Spleen (tissue), 7 donors: ENCODE results near the gene THAP4.

Source experiments
- POLR2A ChIP-seq, 3 donors: fragments of 450-650 bp; IDR thresholded peaks; one replicate each; pipeline ENCODE4 v1.5.1; 2017; ENCODE audit warnings: antibody characterized with exemption in 3 of 3, mild to moderate bottlenecking in 1 of 3
- POLR2AphosphoS5 ChIP-seq, 3 donors: sonication (generic); formaldehyde crosslinking; IDR thresholded peaks; one replicate each; pipeline ENCODE4 v1.5.1; 2017; ENCODE audit warnings: antibody characterized with exemption in 3 of 3
- TF ChIP-seq, protein P1 (sequence below), 11 experiments: fragments of 200-600 bp in 7 of 11; fragments of 450-650 bp in 4 of 11; sonication (generic) in 4 of 11; IDR thresholded peaks in 8 of 11; conservative IDR thresholded peaks in 3 of 11; 1 replicate in 7 of 11; 2 replicates in 4 of 11; pipeline versions ENCODE4 v1.4.0 to v1.8.0; 2016 to 2021; ENCODE audit warnings: antibody characterized with exemption in 11 of 11, inconsistent platforms in 4 of 11, mild to moderate bottlenecking in 1 of 11
- donor health status: DM: no; HTN: no; CAD: no; lungs with moderate emphysema.
- donor health status: DM: no; HTN: no; CAD: no.
- donor health status: DM: no; HTN: no; CAD: no.

DNA sequence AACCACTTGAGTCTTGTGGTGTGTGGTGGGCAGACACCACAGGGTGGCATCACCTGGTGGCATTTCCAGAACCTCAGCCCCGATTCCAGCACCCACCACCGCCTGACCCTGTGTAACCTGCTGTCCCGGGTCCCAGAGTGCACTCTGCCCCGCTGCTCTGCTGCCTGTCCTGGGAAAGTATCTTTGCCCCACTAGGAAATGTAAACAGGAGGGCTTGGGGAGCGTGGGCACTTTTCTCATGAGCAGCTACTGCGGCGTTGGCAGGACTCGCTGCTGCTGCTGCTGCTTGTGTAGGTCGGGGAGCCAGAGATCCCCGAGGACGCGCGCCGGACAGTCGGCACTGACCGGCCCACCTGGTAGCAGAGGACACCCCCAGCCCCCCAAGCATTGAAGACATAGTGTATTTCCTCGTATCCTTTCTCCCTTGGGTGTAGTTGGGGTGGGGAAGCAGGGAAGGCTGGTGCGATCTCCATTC lies 36.3 kb upstream of the THAP4 start:
- TF ChIP-seq, protein P1, sequence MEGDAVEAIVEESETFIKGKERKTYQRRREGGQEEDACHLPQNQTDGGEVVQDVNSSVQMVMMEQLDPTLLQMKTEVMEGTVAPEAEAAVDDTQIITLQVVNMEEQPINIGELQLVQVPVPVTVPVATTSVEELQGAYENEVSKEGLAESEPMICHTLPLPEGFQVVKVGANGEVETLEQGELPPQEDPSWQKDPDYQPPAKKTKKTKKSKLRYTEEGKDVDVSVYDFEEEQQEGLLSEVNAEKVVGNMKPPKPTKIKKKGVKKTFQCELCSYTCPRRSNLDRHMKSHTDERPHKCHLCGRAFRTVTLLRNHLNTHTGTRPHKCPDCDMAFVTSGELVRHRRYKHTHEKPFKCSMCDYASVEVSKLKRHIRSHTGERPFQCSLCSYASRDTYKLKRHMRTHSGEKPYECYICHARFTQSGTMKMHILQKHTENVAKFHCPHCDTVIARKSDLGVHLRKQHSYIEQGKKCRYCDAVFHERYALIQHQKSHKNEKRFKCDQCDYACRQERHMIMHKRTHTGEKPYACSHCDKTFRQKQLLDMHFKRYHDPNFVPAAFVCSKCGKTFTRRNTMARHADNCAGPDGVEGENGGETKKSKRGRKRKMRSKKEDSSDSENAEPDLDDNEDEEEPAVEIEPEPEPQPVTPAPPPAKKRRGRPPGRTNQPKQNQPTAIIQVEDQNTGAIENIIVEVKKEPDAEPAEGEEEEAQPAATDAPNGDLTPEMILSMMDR (IDR thresholded peaks at IDR 0.05 in 8 of 11, conservative IDR thresholded peaks at IDR 0.05 in 3 of 11): no peak
- TF ChIP-seq POLR2AphosphoS5 (IDR thresholded peaks at IDR 0.05) (no peak), POLR2A (IDR thresholded peaks at IDR 0.05) (no peak)
